GM12865 (cell line): ENCODE data around the gene SORT1.

Experiments used
- DNase-seq: peaks from one replicate; pipeline ENCODE4 v3.0.0; 2010; ENCODE audit warnings: low read depth
- H3K4me3 ChIP-seq: 2 replicates; pipeline ENCODE4 v1.5.1; 2011; ENCODE audit warnings: mild to moderate bottlenecking, low read depth, low read length, control low read depth
- CTCF ChIP-seq: IDR thresholded peaks from 2 replicates; pipeline ENCODE4 v1.5.1; 2011; ENCODE audit warnings: low read length, control low read depth, low read depth, inconsistent platforms; ENCODE audit not compliant: insufficient read depth; ENCODE audit errors: missing control alignments

SORT1 gene

DNA sequence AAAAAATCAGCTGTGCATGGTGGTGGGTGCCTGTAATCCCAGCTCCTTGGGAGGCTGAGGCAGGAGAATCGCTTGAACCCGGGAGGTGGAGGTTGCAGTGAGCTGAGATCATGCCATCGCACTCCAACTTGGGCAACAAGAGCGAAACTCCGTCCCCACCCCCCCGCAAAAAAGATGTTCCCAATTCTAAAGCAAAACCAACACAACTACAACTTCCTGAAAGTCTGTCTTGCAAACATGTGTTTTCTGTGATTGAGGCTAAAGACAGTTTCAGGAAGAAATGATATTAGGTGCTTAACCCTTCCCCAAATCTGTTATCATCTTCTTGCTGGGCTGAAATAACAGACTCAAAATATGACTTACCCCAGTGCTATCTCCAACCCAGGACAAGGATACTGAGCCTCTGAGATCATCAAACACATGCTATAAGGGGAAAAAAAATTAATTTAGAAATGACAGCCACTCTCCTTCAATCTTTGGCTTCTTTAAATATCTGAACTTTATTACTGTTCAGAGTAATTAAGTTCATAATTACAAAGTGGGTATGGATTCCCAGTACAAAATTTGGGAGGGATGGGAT is 28.5 kb downstream of the SORT1 start:
- no peak for DNase-seq
- TF ChIP-seq CTCF = no peak
- no peak overlapping the region for H3K4me3 ChIP-seq

GRCh38 chr1:109368464-109368863 is 29.3 kb downstream of the SORT1 start:
- H3K4me3 ChIP-seq = no peak overlapping the region
- no peak for TF ChIP-seq CTCF
- DNase-seq = no peak

GRCh38 chr1:109367626-109368025 is 30.1 kb downstream of the SORT1 start:
- TF ChIP-seq CTCF = no peak
- H3K4me3 ChIP-seq = no peak overlapping the region
- DNase-seq = no peak

- no peak for TF ChIP-seq CTCF
- DNase-seq = peak; percentile 14
- H3K4me3 ChIP-seq = no peak overlapping the region
These were observed 32.0 kb downstream of the SORT1 start for GRCh38 chr1:109365642-109366204.

GRCh38 chr1:109361649-109362048 is 36.1 kb downstream of the SORT1 start:
- no peak for DNase-seq
- no peak overlapping the region for H3K4me3 ChIP-seq
- TF ChIP-seq CTCF = no peak

GRCh38 chr1:109361069-109361468 is 36.6 kb downstream of the SORT1 start:
- no peak for DNase-seq
- no peak for TF ChIP-seq CTCF
- H3K4me3 ChIP-seq = no peak overlapping the region

DNA sequence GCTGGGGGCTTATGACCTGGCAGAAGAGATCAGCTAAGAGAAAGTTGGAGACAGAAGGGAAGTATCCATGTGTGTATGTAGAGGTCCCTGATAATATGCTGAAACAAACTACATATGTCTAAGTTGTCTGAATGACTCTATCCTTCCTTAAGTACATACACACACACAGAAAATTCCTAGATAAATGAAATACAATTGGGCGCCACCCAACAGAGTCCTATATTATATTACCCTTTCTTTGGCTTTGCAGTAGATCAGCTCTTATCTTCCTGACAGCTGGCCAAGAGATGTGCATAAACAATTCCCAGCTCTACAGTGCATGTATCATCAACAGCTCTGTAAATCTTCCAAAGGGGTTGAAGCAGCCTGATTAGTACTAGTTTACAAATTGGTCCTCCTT is 40.1 kb downstream of the SORT1 start:
- no peak for TF ChIP-seq CTCF
- H3K4me3 ChIP-seq = no peak overlapping the region
- no peak for DNase-seq
